EH (cell line): ENCODE data around the gene ZBTB11.
"Not testable (repeated sequence)": the region's sequence is repeated elsewhere in the genome, so short reads cannot be mapped to it uniquely, and the experiment has no call there.

Experiments used
- DNase-seq: peaks from one replicate; pipeline ENCODE4 v3.0.0-alpha.2; 2015; ENCODE audit warnings: low read depth

The ZBTB11 gene

GRCh38 chr3:101690972-101691371, 14.0 kb upstream of the ZBTB11 start:
- DNase-seq: no peak

GRCh38 chr3:101689286-101689685, 12.4 kb upstream of the ZBTB11 start:
- DNase-seq: no peak

GRCh38 chr3:101687142-101687931, 10.4 kb upstream of the ZBTB11 start:
- peak; percentile 39 for DNase-seq

- no peak for DNase-seq
These were observed 9.0 kb upstream of the ZBTB11 start for GRCh38 chr3:101685870-101686307.

GRCh38 chr3:101685050-101685400, 8.1 kb upstream of the ZBTB11 start:
- no peak for DNase-seq

GRCh38 chr3:101680466-101680865, 3.5 kb upstream of the ZBTB11 start:
- no peak for DNase-seq

- not testable (repeated sequence) for DNase-seq
These were observed 1.9 kb upstream of the ZBTB11 start for GRCh38 chr3:101678837-101679236.

GRCh38 chr3:101677436-101678286, 729 bp upstream of the ZBTB11 start:
- no peak for DNase-seq

- DNase-seq: peak; percentile 97
These were observed 642 bp downstream of the ZBTB11 start for GRCh38 chr3:101676216-101676764.

GRCh38 chr3:101675709-101676215, 1.2 kb downstream of the ZBTB11 start:
- DNase-seq: no peak

- no peak for DNase-seq
These were observed 2.4 kb downstream of the ZBTB11 start for GRCh38 chr3:101674518-101674917.

- DNase-seq: no peak
These were observed 3.0 kb downstream of the ZBTB11 start for GRCh38 chr3:101673953-101674352.

GRCh38 chr3:101671014-101671413, 5.9 kb downstream of the ZBTB11 start:
- no peak for DNase-seq

GRCh38 chr3:101667844-101668243, 9.1 kb downstream of the ZBTB11 start:
- no peak for DNase-seq

- no peak for DNase-seq
These were observed 9.6 kb downstream of the ZBTB11 start for GRCh38 chr3:101667331-101667730.

GRCh38 chr3:101665851-101666250, 11.1 kb downstream of the ZBTB11 start:
- DNase-seq: no peak

GRCh38 chr3:101665357-101665756, 11.6 kb downstream of the ZBTB11 start:
- DNase-seq: no peak

- DNase-seq: no peak
These were observed 16.2 kb downstream of the ZBTB11 start for GRCh38 chr3:101660714-101661113.

GRCh38 chr3:101656651-101657050, 20.3 kb downstream of the ZBTB11 start:
- no peak for DNase-seq

- DNase-seq: peak; percentile 48
These were observed 30.2 kb downstream of the ZBTB11 start for GRCh38 chr3:101646726-101647125.

- DNase-seq: peak; percentile 96
These were observed 32.9 kb downstream of the ZBTB11 start for GRCh38 chr3:101643861-101644613.
